Measurements from ENCODE around the gene C1orf105.
"Not testable (repeated sequence)": the region's sequence is repeated elsewhere in the genome, so short reads cannot be mapped to it uniquely, and the experiment has no call there.

Gene C1orf105, protein sequence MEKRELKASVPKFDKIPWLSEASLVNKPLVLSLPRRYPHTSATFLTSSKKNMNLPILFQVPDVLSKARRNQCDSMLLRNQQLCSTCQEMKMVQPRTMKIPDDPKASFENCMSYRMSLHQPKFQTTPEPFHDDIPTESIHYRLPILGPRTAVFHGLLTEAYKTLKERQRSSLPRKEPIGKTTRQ

GRCh38 chr1:172420385-172420784 is at the start of gene C1orf105:
TSS of gene C1orf105 (plus strand) at chr1:172420685. CDS start at chr1:172420886, 201 bp downstream.
- Histone ChIP-seq H3K27me3 (ENCODE audit: low read length) (no peaks in the 10 kb centered on the region), H3K27ac (ENCODE audit: low read depth, low read length) (no peak within 1 kb of the TSS), H3K9me3 (ENCODE audit: insufficient read depth, low read length) (no peaks in the 10 kb centered on the region), H3K4me2 (ENCODE audit: low read depth, low read length, poor library complexity, severe bottlenecking) (no peak within 1 kb of the TSS), H3F3A (ENCODE audit: insufficient read depth) (no peaks in the 10 kb centered on the region), H4K20me1 (ENCODE audit: low read depth, low read length) (no peaks in the 10 kb centered on the region), H3K9ac (ENCODE audit: low read length) (no peak within 1 kb of the TSS), H3K4me3 (ENCODE audit: insufficient read depth, low read length, poor library complexity, severe bottlenecking) (no peak within 1 kb of the TSS), H3K9me2 (replicated peaks; ENCODE audit: insufficient read depth, low read length) (no peaks in the 10 kb centered on the region), H2AFZ (ENCODE audit: low read depth, low read length, severe bottlenecking) (no peak within 1 kb of the TSS), H3K79me2 (ENCODE audit: insufficient read depth, low read length) (no peaks in the 10 kb centered on the region), H3K36me3 (ENCODE audit: low read length) (no peaks in the 10 kb centered on the region)
- TF ChIP-seq, protein P1, sequence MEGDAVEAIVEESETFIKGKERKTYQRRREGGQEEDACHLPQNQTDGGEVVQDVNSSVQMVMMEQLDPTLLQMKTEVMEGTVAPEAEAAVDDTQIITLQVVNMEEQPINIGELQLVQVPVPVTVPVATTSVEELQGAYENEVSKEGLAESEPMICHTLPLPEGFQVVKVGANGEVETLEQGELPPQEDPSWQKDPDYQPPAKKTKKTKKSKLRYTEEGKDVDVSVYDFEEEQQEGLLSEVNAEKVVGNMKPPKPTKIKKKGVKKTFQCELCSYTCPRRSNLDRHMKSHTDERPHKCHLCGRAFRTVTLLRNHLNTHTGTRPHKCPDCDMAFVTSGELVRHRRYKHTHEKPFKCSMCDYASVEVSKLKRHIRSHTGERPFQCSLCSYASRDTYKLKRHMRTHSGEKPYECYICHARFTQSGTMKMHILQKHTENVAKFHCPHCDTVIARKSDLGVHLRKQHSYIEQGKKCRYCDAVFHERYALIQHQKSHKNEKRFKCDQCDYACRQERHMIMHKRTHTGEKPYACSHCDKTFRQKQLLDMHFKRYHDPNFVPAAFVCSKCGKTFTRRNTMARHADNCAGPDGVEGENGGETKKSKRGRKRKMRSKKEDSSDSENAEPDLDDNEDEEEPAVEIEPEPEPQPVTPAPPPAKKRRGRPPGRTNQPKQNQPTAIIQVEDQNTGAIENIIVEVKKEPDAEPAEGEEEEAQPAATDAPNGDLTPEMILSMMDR (IDR thresholded peaks at IDR 0.05; ENCODE audit: insufficient read depth, low read length, poor library complexity, severe bottlenecking), result no peak
- TF ChIP-seq EZH2phosphoT487 (conservative IDR thresholded peaks at IDR 0.05; ENCODE audit: low read length), result no peak

DNA sequence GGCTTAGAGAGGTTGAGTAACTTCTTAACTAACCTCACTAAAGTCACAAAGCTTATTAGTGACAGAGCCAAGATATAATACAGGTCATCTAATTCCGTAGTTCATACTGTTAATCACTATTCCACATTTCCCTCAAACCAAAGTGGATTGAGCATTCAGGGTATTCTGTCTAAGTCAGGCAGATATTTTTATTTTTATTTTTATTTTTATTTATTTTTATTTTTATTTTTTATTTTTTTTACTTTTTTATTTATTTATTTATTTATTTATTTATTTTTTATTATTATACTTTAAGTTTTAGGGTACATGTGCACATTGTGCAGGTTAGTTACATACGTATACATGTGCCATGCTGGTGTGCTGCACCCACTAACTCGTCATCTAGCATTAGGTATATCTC is 48.8 kb upstream of the C1orf105 start:
- H3K9me2 ChIP-seq (replicated peaks; ENCODE audit: insufficient read depth, low read length); H2AFZ ChIP-seq (ENCODE audit: low read depth, low read length, severe bottlenecking); H3K4me3 ChIP-seq (ENCODE audit: insufficient read depth, low read length, poor library complexity, severe bottlenecking); H3K9ac ChIP-seq (ENCODE audit: low read length); H3K27ac ChIP-seq (ENCODE audit: low read depth, low read length); H3K79me2 ChIP-seq (ENCODE audit: insufficient read depth, low read length); H3F3A ChIP-seq (ENCODE audit: insufficient read depth); H3K36me3 ChIP-seq (ENCODE audit: low read length); H4K20me1 ChIP-seq (ENCODE audit: low read depth, low read length); H3K4me2 ChIP-seq (ENCODE audit: low read depth, low read length, poor library complexity, severe bottlenecking); H3K9me3 ChIP-seq (ENCODE audit: insufficient read depth, low read length); H3K27me3 ChIP-seq (ENCODE audit: low read length): not testable (repeated sequence)

- Histone ChIP-seq H3K9ac (ENCODE audit: low read length) (no peak overlapping the region), H2AFZ (ENCODE audit: low read depth, low read length, severe bottlenecking) (no peak overlapping the region), H3K9me2 (replicated peaks; ENCODE audit: insufficient read depth, low read length) (no peaks in the 10 kb centered on the region), H3K79me2 (ENCODE audit: insufficient read depth, low read length) (no peaks in the 10 kb centered on the region), H3F3A (ENCODE audit: insufficient read depth) (no peaks in the 10 kb centered on the region; the same call in 1 of the 2 replicates), H3K9me3 (ENCODE audit: insufficient read depth, low read length) (no peaks in the 10 kb centered on the region), H3K4me2 (ENCODE audit: low read depth, low read length, poor library complexity, severe bottlenecking) (no peak overlapping the region), H4K20me1 (ENCODE audit: low read depth, low read length) (no peaks in the 10 kb centered on the region), H3K36me3 (ENCODE audit: low read length) (no peaks in the 10 kb centered on the region), H3K27me3 (ENCODE audit: low read length) (no peaks in the 10 kb centered on the region), H3K4me3 (ENCODE audit: insufficient read depth, low read length, poor library complexity, severe bottlenecking) (no peak overlapping the region), H3K27ac (ENCODE audit: low read depth, low read length) (no peak overlapping the region)
- TF ChIP-seq EZH2phosphoT487 (conservative IDR thresholded peaks at IDR 0.05; ENCODE audit: low read length), result no peak
- TF ChIP-seq, protein P1 (IDR thresholded peaks at IDR 0.05; ENCODE audit: insufficient read depth, low read length, poor library complexity, severe bottlenecking), result no peak
Measured at GRCh38 chr1:172373864-172374263, 46.6 kb upstream of the C1orf105 start.

- H3K36me3 ChIP-seq (ENCODE audit: low read length), result no peaks in the 10 kb centered on the region
- no peak overlapping the region for H3K9ac ChIP-seq (ENCODE audit: low read length)
- no peaks in the 10 kb centered on the region; the same call in 1 of the 2 replicates for H3F3A ChIP-seq (ENCODE audit: insufficient read depth)
- H3K9me2 ChIP-seq (replicated peaks; ENCODE audit: insufficient read depth, low read length), result no peaks in the 10 kb centered on the region
- no peaks in the 10 kb centered on the region for H3K79me2 ChIP-seq (ENCODE audit: insufficient read depth, low read length)
- H3K4me3 ChIP-seq (ENCODE audit: insufficient read depth, low read length, poor library complexity, severe bottlenecking), result no peak overlapping the region
- H3K4me2 ChIP-seq (ENCODE audit: low read depth, low read length, poor library complexity, severe bottlenecking), result no peak overlapping the region
- H3K9me3 ChIP-seq (ENCODE audit: insufficient read depth, low read length), result no peaks in the 10 kb centered on the region
- no peaks in the 10 kb centered on the region for H3K27me3 ChIP-seq (ENCODE audit: low read length)
- H4K20me1 ChIP-seq (ENCODE audit: low read depth, low read length), result no peaks in the 10 kb centered on the region
- no peak overlapping the region for H2AFZ ChIP-seq (ENCODE audit: low read depth, low read length, severe bottlenecking)
- TF ChIP-seq, protein P1 (IDR thresholded peaks at IDR 0.05; ENCODE audit: insufficient read depth, low read length, poor library complexity, severe bottlenecking), result no peak
- TF ChIP-seq EZH2phosphoT487 (conservative IDR thresholded peaks at IDR 0.05; ENCODE audit: low read length), result no peak
- H3K27ac ChIP-seq (ENCODE audit: low read depth, low read length), result no peak overlapping the region
Measured at GRCh38 chr1:172375211-172375631, 45.3 kb upstream of the C1orf105 start.

Data from SU-DHL-6 (cell line).